Hematopoietic multipotent progenitor cell treated with erythropoietin and hydrocortisone succinate and interleukin-3 and kit ligand, for 6 days (in vitro differentiated cells): ENCODE results near the gene EBF3.

Experiments
- DNase-seq: peaks from one replicate; pipeline ENCODE4 v3.0.0-alpha.2; 2015

EBF3 gene

DNA sequence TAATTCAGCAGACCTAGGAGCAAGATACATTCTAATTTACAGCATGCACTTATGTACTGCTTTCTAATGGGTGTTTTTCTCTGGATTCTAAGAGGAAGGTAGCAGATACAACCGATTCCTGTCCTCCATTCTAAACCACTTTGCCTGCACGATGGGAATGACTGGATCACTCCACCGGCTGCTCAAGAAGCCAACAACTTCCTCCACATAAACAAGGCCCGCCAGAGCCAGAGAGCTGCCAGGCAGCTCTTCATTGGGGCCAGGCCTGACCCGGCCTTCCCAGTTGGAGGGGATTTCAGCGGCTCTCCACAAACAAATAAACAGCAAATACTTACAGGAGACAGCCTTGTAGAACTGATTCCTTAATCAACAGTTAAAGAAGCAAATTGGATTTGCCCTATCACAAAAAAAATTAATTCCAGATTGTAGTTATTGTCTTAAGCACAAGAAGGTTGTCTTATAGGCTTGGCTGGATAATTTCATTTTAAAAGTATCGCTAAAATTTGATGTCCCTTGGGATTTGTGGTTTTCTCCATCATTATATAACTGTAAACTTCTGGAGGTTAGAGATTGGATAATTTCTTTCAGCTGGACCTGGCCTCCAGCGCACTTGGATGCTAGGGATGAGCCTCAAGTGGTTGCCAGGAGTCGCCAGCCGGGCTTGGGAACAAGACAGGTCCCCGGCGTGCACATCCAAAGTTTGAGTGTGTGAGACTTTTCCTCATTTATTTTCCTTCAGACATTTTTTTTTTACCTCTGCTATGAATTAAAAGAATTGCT lies 20.9 kb downstream of the EBF3 start:
- DNase-seq: no peak

DNA sequence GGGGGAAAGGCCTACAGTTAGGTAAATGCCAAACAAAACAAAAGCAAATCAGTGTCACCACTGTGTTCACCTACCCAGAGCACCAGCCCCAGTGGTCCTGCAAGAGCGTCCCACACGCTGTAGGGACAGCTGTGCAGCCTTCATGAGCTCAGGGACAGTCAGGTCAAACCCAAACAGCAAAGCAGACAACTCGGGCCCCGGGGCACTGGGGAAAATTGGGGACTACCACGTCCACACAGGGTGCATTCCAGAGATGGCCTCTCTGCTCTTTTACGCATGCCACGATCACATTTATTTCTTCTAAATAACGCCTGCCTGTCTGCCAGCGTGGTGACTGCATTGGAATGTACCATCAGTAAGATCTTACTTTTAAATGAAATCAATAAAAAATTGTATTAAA lies 21.7 kb downstream of the EBF3 start:
- no peak for DNase-seq

DNA sequence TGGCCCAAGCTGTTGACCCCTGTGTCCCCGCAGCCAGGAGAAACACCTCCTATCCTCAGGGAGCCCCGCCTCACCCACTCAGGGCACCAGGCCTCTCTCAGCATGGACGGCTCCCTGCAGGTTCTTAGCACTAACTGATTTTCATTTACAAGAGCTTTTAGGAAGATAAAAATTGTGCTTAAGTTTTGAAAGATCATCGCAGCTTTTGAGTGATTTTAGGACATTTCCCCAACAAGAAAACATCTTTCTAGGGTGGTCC lies 22.1 kb downstream of the EBF3 start:
- no peak for DNase-seq

DNA sequence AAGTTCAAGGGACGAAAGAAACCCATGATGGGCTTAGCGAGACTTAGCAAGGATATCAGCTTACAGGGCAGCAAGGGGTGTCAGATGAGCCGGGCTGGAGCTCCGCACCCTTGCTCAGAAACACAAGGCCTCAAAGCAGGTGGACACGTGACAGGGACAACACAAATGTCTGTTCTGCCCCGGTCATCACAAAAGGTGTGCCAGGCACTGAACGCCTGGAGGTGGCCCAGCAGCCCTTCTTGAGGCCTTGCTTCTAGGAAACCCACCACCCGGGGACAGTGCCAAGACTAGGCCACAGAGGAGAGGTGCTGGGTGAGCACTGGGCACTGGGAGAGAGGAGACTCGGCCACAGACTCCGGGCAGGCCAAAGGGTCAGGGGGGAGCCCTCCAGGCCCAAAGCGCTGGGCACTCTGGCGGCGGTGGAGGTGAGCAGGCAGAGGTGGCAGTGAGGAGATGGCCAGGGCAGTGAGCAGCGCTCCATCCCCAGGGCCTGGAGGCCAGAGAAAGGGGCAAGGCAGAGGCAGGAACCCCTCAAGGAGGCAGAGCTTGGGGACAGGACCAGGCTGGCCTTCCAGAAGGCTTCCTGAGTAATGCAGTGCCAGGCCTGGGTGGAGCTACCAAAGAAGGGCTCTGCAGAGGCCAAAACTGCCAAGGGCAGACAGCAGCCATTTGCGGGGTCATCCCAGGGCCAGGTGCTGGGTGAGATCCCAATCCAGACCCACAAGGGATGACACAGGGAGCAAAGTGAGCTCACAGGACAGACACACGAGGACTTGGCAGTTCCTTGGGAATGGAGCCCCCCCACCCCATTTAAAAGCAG lies 22.7 kb downstream of the EBF3 start:
- DNase-seq: no peak

DNA sequence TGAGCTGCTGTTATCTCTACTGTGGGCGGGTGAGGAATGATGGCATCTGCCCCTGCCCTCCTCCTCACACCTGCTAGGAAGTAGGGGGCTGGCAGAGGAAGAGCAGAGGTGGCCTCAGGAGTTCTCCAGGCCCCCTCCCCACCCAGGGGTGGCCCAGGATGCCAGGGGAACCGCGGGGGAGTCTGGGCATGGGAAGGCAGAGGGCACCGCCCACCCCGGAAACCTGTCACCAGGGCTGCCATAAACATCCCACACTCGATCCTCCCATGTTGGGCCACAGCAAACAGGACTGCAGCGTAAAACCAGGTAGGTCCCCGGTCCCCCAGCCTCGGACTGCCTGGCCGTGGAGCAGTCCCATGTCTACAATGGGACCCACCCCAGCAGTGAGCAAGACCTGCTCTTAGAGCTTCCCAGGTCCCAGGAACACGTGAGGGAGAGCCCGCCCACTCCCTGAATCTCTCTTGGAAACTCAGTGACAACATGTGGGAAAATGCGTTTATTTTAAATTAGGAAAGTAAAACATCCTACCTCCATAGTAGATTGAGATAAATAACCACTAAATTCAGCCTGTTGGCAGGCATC lies 23.4 kb downstream of the EBF3 start:
- no peak for DNase-seq

DNA sequence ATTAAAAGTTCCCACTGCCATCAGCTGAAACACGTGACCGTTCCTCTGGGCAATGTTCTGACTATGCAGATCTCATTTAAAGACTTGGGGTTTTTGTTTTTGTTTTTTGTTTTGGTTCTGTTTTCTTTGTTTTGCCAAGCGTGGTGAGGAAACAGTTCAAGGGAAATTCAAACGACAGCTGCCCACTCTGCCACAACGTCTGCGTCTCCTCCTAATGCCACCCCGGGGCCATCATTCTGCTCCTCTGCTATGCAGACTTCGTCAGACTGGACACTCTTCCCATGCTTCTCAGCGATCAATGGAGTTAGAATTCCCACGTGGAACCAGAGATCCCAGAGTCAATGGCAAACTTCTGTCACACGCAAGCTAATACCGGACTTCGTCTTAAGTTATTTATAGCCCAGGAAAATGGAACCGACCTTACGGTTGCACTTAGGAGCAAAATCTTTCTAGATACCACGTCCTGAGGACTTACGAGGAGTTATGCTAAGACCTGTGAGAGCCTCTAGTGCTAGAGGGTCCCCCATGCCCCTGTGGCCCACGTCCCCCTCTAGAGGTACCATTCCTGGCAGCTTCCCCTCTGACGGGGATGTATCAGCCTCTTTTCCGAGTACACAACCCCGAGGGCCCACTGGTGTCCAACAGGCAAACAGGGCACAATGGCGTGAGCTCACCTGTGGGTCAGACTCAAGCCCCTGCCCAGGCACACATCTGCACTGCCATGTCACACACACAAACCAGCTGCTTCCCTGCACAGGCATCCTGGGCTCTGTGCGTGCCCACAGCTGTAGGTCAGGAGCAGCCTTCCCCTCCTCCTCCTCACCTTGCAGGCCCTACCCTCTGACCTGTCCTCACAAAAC lies 24.4 kb downstream of the EBF3 start:
- DNase-seq: no peak

DNA sequence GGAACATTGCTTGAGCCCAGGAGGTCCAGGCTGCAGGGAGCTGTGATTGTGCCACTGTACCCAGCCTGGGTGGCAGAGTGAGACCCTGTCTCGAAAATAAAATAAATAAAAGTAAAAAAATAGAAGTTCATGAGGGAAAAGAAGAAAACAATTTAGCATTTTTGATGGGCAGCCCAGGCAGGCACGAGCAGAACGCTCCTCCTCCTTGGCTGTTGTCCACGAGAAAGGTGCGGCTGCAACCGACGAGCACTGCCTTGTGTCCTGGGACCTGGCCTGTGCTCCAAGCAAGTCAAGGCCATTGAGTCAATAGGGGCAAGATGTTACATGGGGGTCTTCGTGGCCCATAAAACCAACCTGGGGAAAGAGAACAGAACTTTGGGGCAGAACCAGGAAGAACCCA lies 25.6 kb downstream of the EBF3 start:
- DNase-seq: no peak

DNA sequence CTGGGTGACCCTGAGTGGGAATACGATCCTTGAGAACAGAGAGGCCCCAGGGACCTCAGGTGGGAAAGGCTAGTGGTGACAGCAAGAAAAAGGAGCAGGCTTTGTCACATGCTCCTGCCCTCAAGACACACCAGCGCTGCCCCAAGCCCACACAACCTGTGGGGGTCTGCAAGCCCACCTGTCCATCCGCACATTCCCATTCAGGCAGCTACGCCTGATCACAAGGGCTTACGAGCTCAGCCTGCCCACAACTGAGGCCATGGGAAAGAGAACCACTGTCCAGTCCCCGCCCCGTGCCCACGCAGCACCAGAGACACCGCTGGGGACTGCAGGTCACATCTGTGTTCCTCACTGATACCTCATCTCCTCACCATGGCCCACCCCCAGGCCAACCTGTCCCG lies 26.7 kb downstream of the EBF3 start:
- DNase-seq: no peak

DNA sequence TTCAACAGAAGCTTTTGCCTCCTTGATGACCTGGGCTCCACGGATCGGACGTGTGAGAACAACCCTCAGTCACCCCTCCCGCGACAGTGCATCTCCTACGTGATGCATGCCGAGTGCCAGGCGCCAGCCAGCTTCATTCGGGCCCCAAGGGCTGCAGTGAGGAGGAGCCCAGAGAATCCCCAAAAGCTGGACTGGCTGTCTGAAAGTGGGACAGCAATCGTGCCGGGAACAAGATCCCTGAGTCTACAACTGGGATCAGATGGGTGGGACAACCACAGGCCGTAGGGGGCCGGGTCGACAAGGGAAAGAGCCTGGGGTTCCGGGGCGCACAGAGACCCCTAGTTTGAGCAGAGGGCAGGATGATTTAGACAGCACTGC lies 27.2 kb downstream of the EBF3 start:
- DNase-seq: no peak

DNA sequence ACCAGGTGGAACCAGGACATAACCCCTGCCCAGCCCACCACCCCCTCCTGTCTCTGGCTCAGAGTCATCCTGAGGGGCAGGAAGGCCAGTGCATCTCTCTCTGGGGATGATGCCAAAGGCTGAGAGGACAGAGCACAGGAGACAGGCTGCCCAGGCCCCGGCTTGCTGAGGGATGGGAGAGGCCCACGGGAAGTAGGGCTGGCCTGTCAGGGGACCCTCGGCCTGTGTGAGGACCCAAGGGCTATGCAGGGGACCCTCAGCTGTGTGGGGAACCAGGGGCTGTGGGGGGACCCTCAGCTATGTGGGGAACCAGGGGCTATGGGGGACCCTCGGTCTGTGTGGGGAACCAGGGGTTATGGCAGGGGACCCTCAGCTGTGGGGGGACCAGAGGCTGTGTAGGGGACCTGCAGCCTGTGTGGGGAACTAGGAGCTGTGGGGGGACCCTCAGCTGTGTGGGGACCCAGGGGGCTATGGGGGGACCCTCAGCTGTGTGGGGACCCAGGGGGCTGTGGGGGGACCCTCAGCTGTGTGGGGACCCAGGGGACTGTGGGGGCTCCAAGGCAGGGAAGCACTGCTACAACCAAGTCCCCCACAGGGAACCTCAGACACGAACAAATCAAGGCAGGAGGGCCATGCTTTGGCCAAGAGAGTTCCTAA lies 27.7 kb downstream of the EBF3 start:
- no peak for DNase-seq

DNA sequence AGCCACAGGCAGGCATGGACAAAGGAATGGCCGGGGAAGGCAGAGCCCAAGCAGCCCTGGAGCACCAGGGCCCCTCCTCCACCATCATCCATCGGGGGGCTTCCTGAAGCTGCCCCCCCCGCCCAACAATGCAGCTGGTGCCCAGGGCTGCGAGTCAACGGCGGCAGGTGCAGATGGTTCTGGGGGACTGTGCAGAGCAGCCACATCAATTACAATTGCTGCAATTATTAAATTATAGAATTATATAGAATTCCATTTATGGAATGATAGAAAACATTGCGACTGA lies 28.3 kb downstream of the EBF3 start:
- DNase-seq: no peak

DNA sequence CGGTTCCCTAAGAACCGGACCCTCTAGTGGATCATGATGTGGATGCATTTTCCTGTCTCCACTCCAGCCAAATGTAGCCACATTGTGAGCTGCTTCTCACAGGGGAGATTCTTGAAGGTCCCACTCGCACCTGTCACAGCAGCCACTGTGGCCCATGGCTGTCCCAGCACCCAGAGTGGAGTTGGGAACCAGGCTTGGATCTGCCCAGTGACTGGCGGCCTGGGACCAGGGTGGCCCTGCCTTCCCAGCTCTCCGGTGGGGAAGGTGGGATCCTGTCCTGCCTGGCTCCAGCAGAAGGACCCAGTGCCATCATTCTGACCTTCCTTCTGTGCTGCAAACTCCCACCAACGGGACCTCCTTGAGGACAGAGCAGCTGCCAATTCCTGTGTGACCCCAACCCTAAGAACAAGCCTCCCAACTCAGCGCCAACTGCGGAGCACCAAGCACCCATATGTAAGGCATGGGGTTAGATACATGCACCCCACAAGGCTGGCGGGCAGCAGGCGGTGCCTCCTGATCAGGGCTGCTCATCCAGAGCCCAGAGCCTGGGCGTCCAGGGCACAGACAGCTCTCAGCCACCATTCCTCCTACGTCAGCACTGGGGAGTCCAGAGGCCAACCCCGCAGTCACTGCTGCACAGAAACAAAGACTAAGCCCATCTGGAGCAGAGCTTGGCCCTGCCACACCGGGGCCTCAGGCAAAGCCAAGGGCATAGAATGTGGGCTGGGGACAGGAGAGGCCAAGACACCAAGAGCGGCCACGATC lies 28.8 kb downstream of the EBF3 start:
- DNase-seq: no peak

DNA sequence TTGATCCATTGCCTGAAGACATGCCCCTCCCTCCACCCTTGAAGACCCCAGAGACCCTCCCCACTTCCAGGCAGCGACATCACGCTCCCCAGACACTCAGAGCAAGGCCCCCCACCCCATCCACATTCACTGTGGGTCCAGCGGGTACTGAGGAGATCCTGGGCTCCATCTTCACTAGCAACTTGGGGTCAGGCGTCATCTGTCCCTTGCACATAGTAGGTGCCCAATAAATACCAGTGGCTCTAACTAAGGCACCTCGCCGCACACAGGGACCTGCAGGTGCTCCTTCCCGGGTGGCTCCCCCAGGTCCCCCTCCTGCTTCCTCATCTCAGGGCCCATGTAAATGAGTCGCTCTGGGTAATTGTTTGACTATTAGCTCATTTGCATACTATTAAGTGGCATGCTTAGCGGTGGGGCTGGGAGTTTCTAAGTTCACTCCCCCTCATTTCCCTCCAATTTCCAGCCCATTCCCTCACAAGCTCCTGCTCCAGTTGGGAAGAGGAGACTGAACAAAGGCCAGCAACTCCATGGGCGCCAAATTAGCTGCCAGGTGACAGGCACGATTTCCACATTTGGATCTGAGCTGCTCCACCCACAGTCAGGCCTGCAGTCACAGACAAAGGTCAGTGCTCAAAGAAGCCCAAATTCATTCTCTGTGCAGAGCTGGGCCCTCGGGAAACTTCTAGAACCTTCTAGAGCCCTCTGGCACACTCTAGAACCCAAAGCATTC lies 29.7 kb downstream of the EBF3 start:
- DNase-seq: no peak

DNA sequence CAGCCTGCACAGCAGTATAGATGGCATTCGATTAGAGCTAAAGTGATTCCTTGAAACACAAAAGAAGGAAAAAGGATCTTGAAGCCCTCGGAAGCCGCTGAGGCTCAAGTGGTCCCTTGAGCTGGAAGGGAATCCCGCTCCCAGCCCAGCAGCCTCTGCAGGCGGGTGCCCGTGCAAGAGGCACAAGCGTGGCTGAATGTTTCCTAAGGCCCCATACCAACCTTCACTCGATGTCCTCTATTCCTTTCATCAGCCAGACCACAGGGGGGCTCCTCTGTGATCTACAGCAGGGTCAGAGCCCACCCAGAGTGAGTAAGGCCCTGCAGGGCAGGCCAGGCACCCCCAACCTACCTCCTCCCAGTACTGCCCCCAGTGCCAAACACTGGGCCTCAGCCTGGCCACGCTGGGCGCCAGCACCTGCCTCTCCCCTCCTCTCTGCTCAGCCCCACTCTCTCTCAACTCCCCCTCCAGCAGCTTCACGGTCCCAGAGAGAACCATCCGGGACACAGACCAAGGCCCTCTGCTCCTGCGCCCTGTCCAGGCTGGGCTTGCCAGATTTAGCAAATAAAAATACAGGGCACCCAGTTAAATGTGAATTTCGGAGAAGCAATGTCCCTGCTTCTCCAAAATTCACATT lies 30.5 kb downstream of the EBF3 start:
- no peak for DNase-seq

DNA sequence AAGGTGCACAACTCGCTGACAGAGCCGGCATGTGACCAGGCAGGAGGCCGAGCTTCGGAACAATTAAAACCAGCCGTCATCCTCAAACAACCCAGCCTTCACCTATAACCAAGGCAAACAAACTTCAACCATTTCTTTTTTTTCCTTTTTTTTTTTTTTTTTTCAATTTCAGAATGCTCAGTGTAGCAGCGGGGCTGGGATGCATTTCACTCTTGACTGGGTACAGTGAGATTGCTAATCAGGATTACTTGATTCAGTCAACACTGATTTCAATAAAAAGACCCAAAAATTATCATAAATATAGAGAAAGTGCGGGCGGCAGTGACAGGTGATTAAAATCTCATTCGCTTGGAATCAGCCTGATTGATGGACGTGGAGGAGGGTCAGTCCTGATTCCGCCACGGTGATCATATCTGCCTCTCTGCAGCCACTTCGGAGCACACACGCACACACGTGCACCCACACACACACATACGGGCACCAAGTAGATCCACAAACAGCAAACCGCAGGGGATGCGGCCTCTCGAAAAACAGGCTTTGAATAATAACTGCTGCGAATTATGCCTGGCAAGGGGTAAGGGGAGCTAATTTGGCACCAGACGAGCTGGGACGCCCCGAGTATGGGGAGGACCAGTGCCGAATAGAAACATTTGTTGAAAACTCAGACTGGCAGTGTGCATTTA lies 31.2 kb downstream of the EBF3 start:
- no peak for DNase-seq

DNA sequence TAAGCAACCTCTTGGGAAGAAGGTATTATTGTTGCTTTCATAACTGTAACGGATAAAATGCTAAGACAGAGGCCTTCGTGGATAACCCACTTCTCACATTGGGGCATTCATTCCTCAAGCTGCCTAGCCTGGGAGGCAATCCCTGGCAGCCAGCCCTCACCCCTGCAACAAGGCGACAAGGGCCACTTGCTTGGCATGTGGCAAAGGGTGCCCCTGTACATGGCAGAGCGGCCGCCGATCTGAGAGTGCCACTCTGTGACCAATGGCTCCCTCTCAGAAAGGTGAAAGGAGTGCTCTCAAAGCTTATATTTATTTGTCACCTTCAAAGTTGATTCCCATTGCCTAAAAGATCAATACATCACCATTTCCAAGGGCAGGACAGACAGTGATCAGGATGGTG lies 31.9 kb downstream of the EBF3 start:
- no peak for DNase-seq

DNA sequence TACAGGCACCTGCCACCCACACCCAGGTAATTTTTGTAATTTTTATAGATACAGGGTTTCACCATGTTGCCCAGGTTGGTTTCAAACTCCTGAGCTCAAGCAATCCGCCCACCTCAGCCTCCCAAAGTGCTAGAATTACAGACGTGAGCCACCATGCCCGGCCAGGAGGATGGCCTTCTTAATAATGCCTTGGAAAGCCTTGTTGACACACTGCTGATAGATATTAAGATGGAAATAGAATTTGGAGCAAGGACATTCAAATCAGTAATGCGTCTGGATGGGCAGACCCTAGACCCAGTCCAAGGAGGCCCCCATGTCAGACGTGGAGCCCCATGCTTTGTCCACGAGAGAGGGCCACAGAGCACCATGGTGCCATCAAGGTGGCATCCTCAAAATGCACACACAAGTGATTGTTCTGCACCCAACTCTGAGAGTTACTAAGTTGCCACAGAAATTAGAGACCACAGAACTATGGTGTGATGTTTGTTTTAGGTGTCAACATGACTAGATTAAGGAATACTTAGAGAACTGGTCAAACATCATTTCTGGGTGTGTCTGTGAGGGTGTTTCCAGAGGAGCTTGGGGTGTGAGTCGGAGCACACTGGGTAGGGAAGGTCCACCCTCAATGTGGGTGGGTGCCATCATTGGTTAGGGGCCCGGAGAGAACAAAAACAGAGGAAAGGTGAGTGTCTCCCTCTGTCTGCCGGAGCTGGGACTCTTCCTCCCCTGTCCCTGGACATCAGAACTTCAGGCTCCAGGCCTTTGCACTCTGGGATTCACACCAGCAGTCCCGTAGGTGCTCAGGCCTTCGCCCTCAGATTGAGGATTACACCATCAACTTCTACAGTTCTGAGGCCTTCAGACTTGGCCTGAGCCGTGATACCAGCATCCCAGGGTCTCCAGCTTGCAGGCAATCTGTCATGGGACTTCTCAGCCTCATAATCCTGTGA lies 34.5 kb downstream of the EBF3 start:
- no peak for DNase-seq

DNA sequence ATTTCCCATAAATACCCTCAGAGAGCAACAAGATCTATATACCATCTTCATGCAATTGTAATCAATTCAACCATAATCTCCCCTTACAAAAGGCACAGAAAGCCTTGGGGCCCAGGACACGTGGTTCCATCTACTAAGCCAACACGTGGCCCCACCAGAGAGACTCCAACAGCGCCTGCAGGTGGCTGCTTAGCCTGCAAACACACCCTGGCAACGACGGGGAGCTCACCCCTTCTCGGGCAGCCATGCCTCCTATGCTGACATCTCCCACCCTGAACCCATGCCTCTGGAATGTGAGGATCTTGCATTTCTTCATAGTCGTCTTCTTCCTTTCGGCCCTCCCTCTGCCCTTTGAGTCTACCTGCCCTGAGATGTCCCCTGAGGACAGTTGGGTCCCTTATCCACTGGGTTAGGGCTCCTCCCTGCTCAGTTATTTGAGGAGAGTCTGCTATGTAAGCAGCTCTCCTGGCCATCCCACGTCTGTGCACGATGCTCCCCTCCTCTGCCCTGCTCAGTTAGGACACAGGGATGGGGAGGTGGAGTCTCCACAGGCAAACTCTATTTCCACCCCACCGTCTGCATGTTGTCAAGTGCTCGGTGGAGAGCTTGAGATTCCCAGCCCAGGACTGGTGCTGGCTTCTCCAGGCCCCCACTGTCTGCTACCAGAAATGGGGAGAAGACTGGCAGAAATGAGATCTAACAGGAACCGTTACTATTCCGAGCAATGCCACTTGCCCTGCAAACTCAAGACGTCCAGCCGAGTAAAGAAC lies 36.5 kb downstream of the EBF3 start:
- no peak for DNase-seq
